Stimulated activated CD8-positive, alpha-beta memory T cell treated with anti-CD3 and anti-CD28 coated beads, Interleukin-4, amount 100 ng/mL, for 24 hours (primary cell): ENCODE measurements around the gene SIM2.

Experiments
- DNase-seq: peaks from one replicate; pipeline ENCODE4 v3.0.0-alpha.2; 2020; ENCODE audit warnings: low read depth

Gene SIM2

DNA sequence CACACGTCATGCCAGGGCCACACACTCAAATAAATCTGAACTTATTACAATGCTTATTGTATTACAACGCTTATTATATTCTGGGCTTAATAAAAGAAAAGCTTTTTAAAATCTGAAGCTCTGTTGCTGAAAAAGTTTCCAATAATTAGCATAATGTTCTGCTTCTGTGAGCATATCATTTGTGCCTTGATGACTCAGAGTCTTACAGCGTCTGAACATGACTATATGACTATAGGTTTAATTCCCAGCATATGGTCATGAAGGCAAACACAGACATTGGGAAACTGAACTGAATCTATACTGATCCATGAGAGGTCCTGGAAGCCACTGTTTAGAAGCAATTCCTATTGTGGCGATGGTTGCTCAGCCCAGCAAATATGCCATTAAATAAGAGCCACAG is 66.3 kb downstream of the SIM2 start:
- no peak for DNase-seq

DNA sequence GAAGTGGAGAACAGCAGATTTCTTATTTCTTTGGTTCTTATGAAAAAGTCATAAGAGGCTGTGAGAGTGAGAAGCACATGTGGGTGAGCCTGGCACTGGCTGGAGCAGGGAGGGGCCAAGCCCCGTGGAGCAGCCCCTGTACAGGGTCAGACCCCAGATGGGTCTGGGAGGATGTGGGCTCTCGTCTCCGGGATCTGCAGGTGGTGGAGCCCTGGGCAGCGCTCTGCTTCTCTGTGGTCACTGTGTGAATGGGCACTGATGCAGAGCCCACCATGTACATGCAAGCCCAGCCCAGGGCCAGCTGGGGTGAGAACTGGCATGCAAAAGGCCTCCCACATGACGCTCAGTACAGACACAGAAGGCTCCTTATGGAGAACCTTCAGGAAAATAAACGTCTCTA is 67.6 kb downstream of the SIM2 start:
- DNase-seq: no peak

DNA sequence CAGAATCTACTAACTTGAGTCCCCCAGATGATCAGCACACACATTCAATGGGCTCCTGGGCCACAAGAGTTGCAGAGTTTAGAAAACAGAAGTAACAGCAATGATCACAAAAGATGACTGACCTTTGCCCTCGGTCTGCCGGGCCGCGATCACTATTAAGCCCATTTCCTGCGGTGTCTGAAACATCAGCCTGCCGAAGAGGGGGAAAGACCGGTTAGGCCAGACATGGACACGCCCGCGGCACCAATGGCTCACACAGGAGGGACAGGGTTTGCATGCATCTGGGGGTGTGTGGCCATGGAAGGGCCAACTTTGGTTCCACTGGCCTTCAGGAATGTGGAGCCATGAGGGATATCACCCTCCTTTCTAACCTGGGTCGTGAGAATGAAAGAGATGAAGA is 68.2 kb downstream of the SIM2 start:
- no peak for DNase-seq

DNA sequence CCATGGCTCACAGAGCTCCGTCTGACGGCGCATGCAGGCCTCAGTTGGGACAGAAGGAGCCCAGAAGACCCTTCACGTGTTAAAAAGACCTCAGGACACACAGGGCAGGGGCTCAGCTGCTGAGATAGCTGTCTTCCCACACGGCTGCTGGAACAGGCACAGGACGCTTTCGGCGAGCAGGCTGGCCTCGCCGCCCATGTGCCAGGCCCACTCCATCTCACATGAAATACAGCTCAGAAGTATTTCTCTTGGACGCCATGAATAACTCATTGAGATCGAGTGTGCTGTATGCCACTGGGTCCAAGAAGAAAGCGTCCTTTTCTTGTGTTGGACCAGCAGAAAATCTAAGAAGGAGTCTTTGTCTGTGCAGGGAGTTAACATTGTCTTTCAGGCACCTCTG is 69.6 kb downstream of the SIM2 start:
- DNase-seq: no peak

DNA sequence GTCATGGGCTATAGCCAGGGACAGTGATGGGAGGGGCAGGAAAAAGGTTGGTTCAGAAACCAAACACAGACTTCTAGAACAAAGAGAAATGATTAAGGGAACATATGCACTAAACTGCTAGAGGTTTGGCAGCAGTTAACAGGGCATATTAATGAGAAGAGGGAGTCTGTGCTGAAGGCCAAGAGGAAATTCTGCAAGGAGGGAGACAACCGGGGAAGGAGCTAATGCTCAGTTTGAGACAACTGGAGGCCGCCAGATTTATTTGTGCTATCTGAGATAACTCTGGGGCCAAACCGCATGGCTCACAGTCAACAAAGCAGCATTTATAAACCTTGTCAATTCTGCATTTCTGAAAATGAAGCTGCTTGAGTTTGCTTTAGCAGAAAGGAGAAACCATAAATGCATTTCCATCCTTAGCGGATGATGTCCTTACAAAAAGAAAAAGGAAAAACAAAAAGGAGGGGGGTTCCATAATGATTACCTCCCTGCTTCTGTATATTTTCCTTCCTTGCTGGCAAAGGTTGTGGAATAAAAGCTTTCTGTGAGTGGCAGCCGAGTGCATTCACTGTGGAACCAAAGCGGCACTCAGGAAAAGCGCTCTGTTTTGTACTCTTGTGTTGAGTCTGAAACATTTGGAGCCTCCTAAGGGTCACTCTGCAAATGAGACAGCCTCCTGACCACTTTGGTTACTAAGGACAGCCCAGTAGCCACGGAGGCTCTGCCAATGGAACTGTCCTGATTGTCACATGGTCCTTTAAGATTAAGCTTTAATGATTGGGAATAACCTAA is 70.3 kb downstream of the SIM2 start:
- no peak for DNase-seq

DNA sequence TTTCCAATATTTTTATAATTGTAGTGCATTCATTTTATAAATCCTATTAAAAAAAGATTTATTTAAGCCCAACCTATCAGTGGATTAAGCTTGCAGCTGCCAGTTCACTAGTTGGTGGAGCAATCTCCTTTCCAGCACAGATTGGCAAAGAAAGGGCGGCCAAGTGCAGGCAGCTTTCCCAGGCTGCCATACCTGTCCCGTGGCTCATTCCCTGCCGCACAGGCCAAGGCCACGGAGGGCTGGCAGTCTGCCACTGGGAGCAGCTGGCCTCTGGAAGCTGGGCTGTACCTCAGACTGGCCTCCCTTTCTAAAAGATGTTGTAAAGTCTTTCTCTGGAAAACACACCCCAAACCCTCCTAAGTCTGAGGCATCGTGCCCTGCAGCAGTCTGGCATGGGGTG is 74.2 kb downstream of the SIM2 start:
- DNase-seq: no peak

DNA sequence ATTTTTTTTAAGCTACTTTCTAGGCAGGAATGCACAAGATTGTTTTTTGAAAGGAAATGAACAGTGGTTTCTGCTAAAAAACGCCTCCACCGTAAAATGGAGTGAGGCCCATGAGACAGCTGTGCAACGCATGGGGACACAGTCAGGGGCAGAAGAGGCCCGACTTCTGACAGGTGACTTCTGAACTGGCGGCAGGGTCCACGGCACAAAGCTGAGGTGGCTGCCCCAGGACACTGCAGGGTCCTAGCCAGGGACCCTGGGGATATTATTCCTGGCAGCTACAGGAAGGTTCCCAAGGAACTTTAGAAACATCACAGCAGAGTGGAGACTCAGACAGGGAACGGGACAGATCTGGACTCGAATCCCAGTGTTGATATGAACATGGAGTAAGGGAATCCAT is 75.1 kb downstream of the SIM2 start:
- no peak for DNase-seq

DNA sequence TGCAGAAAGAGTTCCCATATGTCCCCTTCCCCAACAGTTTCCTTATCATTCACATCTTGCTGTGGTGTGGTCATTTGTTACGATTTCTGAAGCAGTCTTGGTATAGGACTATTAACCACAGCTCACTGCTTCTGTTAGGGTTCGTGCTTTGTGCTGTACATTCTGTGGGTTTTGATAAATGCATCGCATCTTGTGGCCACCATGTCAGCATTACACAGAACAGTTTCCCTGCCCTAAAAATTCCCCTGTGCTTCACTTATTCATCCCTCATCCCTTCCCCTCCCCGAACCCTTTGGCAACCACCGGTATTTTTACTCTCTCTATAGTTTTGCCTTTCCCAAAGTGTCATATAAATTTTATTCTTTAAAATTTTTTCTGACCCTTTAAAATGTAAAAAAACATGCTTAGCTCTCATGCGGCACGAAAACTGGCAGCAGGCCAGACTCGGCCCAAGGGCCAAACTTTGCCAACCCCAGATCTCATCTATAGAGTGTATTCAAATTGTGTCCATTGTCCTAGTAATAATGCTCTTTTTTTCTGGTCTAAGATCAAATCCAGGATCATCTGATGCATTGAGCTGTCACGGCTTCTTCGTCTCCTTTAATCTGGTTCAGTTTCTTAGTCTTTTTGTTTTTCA is 78.2 kb downstream of the SIM2 start:
- DNase-seq: no peak

DNA sequence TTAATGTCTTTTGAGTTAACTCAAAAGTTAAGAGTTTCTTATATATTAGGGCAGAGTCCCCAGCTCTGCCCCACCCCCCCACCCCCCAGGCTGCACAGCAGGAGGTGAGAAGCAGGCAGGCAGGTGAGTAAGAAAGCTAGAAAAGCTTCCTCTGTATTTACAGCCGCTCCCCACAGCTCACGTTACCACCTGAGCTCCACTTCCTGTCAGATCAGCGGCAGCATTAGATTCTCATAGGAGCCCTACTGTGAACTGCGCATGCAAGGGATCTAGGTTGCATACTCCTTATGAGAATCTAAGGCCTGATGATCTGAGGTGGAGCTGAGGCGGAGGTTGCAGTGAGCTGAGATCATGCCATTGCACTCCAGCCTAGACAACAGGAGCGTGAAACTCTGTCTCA is 81.9 kb downstream of the SIM2 start:
- no peak for DNase-seq

DNA sequence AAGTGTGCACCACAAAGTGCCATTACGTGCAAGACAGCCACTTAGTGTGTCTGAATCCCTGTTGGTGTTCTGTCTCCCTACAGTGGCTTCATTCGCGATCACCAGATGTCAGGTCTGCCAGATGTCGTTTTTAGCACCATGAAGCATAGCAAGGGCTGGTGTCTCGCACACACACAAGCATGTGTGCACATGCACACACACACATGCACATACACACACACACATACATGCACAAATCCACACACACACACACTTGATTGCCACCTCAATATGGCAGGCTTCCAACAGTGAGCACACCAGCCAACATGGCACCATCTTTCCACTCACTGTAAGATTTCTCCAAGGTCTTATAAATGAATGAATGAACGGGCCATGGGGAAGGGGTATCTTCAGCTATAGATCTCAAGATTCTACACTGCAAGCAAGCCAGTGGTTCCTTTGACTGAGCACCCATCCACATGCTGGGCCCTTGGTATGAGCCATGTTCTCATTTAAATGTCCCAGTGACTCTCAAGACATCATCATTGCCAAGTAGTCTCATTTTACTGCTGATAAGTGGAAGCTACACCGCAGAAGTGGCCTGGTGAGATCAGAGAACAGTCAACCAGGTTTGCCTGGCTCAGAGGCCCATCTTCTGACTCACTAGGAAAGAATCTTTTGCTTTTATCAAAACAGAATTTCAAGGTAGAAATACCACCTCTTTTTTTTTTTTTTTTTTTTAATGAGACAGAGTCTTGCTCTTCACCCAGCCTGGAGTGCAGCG is 84.9 kb downstream of the SIM2 start:
- DNase-seq: no peak

DNA sequence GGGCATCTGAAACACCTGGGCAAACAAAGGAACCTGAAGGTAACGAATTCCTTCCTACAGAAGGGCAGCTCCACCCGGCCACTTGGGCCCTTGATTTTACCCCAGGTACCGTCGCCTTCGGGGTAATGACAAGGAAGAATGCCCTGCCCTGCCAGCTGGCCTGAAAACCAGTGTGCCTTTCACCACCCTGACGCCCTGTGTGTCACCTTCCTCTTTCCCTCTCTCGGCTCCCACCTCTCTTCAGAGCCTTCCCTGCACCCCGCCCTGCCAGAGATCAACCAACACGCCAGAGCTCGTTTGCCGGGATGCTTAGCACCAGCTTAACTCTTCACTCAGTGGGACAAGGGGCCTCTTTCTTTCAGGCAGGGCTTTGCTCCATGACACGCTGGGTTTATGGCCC is 86.0 kb downstream of the SIM2 start:
- DNase-seq: no peak

DNA sequence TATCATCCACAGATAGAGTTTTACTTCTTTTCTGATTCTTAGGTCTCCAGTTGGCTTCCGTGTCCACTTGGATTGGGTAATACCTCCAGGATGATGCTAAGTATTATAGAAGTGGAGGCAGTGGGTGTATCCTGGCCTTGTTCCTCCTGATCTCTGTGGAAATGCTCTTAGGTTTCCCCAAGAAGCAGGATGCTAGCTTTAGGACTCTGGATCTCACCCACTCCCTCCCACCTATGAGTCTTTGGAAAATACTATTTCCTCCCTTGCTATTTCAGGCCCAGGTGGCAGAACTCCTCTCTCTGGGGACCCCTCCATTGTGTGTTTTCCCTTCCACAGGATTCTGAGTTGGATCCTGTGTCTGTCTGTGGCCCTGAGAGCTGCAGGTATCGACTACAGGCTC is 86.7 kb downstream of the SIM2 start:
- no peak for DNase-seq

DNA sequence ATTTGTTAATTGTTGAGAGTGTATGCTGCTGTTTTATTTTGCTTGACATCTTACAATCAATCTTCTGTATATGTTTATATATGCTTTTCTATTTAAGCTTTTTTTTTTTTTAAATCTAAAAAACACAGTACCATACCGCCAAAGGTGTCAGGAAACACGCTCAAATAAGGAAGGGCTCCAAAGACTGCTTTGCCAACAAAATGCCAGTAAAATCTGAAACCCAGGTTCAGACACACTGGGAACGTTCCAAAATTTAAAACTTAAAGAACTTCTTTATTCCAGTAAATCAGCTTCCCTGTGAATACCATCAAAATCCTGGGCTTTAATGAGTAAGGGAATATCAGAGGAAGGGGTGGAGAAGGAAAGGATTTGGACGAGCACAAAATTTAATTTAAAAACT is 87.3 kb downstream of the SIM2 start:
- no peak for DNase-seq

DNA sequence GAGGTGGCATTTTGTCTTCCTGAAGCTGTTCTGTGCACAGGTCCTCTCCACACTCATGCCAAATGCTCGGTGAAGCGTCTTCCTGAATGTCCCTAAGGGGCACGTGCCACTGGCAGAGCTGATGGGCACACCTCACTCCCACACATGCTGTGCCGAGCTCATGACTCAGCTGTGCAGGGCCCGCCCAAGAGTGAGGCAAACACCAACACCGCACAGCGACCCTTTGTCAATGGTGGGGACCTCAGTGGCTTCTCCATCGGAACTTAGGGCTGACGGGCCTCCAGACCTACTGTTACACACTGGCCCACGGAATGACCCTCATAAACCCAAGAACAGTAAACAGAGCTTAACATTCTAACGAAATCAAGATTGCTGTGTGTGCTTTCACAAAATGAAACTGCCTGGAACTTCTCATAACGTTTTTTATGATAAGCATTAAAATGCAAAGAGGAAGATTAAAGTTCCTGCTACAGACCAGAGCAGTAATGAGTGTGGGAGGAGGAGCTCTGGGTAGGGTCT is 89.3 kb downstream of the SIM2 start:
- DNase-seq: no peak

DNA sequence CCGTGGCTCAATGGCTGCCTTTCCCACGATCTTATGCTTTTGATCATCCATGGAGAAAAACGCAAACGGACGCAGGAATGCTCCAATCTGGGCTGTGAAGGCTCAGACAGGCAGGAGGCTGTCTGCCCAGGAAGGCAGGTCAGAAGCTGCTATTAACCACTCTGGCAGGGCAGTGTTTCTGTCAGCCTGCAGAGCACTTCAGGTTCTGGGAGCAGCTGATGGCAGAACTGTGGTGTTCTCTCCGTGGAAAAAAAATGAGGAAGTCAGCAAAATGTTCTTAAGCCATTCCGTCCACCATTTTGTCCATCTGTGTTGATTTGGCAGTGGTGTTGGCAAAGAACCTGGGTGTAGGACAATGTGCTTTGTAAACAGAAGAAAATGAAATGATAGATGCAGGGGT is 91.7 kb downstream of the SIM2 start:
- DNase-seq: no peak

DNA sequence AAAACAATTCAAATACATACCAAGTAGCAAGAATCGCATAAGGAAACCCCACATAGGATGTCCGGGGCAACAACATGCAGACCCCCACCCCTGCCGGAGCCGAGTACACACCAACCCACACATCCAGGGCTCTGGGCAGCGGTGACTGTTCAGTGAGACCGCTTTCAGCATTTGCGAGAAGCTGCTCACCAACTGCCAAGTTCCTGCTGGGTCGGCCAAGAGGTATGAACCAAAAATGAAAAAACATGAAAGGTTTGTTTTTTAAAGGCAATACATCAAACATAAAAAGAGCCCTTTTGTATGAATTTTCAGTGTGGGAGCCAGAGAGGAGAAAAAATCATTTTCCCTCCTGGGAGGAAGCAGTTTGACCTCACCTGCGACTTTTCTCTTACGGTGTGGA is 92.3 kb downstream of the SIM2 start:
- DNase-seq: no peak

DNA sequence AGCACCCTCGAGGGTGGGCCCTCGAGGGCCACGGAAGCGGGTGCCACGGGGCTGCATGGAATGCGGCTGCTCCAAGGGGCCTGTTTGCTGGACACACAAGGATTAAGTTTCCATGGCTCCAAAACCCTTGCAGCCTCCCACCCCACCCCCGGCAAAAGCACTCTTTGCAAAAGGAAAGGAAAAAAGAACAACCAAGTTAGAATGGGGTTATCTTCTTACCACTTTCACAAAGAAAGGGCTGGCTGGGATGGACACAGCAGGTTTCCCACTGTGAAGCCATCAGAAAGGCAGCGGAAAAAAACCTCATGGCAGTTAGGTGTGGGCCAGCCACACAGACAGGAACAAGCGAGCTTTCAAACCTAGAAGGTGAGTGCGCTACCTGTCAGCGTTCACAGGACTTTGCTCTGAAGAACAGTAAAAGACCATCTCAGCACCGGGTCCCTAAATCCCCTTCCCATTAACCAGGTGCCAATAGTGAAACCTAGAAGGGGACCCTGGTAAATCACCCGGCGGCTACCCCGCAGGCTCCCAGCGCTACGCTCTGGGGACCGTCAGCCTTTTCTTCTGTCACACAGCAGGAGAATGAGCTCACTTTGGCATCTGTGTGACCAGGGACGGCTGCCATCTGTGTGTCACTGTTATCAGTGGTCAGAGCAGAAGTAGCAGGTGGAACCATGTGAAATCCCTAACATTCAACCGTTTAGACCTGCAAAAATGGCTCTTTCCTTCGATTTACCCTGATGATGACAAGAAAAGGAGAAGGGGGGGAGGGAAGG is 93.0 kb downstream of the SIM2 start:
- no peak for DNase-seq

DNA sequence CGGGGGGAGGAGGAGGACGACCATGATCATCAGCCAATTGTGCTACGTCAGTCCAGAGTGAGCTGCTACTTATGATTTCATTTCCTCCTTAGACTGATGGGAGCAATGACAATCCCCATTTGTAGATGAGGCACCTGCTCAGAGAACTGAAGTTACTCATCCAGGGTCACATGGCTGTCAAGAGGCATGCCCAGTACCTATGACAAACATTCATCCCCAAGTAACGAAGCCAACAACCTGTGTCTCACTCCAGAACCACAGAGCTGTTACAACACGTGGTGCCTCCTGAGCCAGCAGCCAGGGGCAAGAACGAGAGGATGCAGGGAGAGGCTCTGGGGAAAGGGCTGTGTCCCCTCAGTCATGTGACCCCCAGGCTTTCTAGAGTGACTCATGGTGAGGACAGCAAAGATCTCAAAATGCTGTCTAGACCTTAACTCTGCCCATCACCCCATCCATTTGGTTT is 93.6 kb downstream of the SIM2 start:
- DNase-seq: no peak

DNA sequence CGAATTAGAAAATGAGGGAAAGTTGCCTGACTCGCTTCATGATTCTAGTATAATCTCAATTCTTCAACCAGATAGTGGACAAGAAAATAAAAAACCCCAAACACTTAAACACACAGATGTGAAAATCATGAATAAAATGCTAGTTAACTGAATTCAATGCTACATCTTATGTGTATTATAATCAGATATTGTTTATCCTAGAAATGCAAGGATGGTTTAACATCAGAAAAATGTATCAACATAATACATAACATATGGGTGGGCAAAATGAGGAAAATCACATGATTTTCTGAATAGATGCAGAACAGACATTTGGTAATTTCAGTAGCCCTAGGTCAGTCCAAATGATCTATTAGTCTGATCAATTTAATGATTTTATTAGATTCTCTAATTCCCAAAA is 97.2 kb downstream of the SIM2 start:
- DNase-seq: no peak

DNA sequence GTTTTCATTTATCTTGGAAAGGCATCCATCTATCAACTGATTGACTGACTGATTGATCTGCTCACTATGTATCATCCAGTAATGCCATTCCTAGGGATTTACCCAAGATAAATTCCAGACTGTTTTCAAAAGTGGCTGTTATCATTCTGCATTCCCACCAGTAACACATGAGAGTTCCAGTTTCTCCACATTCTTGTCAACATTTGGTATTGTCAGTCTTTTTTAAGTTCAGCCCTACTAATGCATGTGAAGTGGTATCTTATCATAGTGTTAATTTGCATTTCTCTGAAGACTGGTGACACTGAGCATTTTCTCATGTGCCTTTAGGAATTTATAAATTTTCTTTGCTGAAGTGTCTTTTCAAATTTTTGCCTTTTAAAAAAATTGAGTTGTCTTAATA is 99.6 kb downstream of the SIM2 start:
- DNase-seq: no peak
